Measurements from ENCODE around the gene TENT4B. TPM values are rescaled to one million over a fixed set of nuclear protein-coding genes. Genes with fewer than 3 reads are reported as not detected.

The TENT4B gene
- total RNA-seq (2021; ENCODE audit: unreplicated experiment) (16.9 TPM), Bru-seq, nascent RNA (percentile 67 among the genes with signal in this experiment), BruChase-seq, experiment 1, labeled RNA remaining after a 6-hour chase (percentile 70 among the genes with signal in this experiment), BruChase-seq, experiment 2, labeled RNA remaining after a 2-hour chase (percentile 73 among the genes with signal in this experiment)
- polyA plus RNA-seq (2012), result 5.7 and 6.7 TPM in 2 replicates
- long read RNA-seq, full-length matches to known transcripts, result 4 of 20 reads
- long read RNA-seq, partial matches to known transcripts, result 9 of 20 reads
- long read RNA-seq, other reads (novel, unspliced or antisense), result 7 of 20 reads

GRCh38 chr16:50152807-50153595, at the start of gene TENT4B:
TSS of gene TENT4B (plus strand) at chr16:50153306. CDS start at chr16:50153622, 316 bp downstream.
- TF ChIP-seq, protein P1, sequence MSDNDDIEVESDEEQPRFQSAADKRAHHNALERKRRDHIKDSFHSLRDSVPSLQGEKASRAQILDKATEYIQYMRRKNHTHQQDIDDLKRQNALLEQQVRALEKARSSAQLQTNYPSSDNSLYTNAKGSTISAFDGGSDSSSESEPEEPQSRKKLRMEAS (IDR thresholded peaks at IDR 0.05), result no peak; the same call in none of the 2 replicates
- peak; percentile 32 for TF ChIP-seq YY1 (IDR thresholded peaks at IDR 0.05; ENCODE audit: extremely low read depth, insufficient replicate concordance, low read depth, low read length)
- TF ChIP-seq SIN3A (IDR thresholded peaks at IDR 0.05; ENCODE audit: low read depth), result no peak; the same call in 1 of the 2 replicates
- no peak for TF ChIP-seq REST (IDR thresholded peaks at IDR 0.05; ENCODE audit: low read depth)
- TF ChIP-seq EZH2phosphoT487 (IDR thresholded peaks at IDR 0.05; ENCODE audit: borderline replicate concordance), result no peak
- peak; percentile 86 for TF ChIP-seq POLR2AphosphoS5 (IDR thresholded peaks at IDR 0.05; ENCODE audit: low read depth, low read length)
- TF ChIP-seq ZFX (IDR thresholded peaks at IDR 0.05), result peak; percentile 74
- TF ChIP-seq POLR2A (IDR thresholded peaks at IDR 0.05; ENCODE audit: borderline replicate concordance, extremely low read depth, insufficient read depth, insufficient read length), result peak; percentile 51
- TF ChIP-seq EZH2 (IDR thresholded peaks at IDR 0.05), result no peak
- no peak for TF ChIP-seq ZBTB33 (IDR thresholded peaks at IDR 0.05; ENCODE audit: extremely low read depth, insufficient replicate concordance, low read length)
- no peak for TF ChIP-seq TCF7L2 (IDR thresholded peaks at IDR 0.05; ENCODE audit: borderline replicate concordance, extremely low read depth, insufficient read depth, insufficient read length)
- TF ChIP-seq CBX3 (IDR thresholded peaks at IDR 0.05; ENCODE audit: low read depth), result no peak
- TF ChIP-seq SRF (IDR thresholded peaks at IDR 0.05; ENCODE audit: low read depth), result no peak
- H3K9me3 ChIP-seq (ENCODE audit: control insufficient read depth in 1 of 2, insufficient read depth in 1 of 2, low read depth in 1 of 2, low read length in 2 of 2), result no peaks in the 10 kb centered on the region
- H3K4me2 ChIP-seq (ENCODE audit: low read length), result peak within 1 kb of the TSS; percentile 98
- peaks cover 42% of the 10 kb centered on the region for H3K79me2 ChIP-seq (ENCODE audit: insufficient read depth, low read length)
- ATAC-seq (peak; percentile 86), DNase-seq (ENCODE audit: low read depth, low spot score) (peak; percentile 61)
- no peaks in the 10 kb centered on the region for H3K27me3 ChIP-seq (ENCODE audit: insufficient read depth, low read length)
- no peaks in the 10 kb centered on the region; a peak in 1 of 4 replicates for H3K36me3 ChIP-seq (ENCODE audit: control insufficient read depth in 1 of 2, insufficient read depth in 2 of 2, low read length in 2 of 2)
- peak within 1 kb of the TSS; percentile 77 for H3K27ac ChIP-seq (ENCODE audit: low read depth, low read length)
- H3K4me3 ChIP-seq (replicated peaks in 1 of 2; ENCODE audit: low read depth in 1 of 2, low read length in 2 of 2), result peak within 1 kb of the TSS; percentile 71 to 85
- ChIA-PET POLR2A (interaction anchor here (0.7 kb wide), 1 partner anchor 1788 kb away, joined by 3 read pairs; no protein-coding TSS in a partner anchor), CTCF (no interaction called here), RAD21 (ENCODE audit: low non-redundant PET in 1 of 2, low total read pairs in 2 of 2, uncharacterized antibody in 2 of 2, unreplicated experiment in 2 of 2) (no interaction called here)
- intact Hi-C loops (cut with micrococcal nuclease), result loop anchor here (2.0 kb wide), 1 partner anchor 86 kb away; no protein-coding TSS in a partner anchor
- no peaks in the 10 kb centered on the region for H3K9me2 ChIP-seq (ENCODE audit: insufficient read depth)
- peaks cover 15 to 25% of the 10 kb centered on the region in 2 experiments for H3K4me1 ChIP-seq (ENCODE audit: control insufficient read depth in 1 of 2, insufficient read depth in 2 of 2, low read length in 2 of 2)
- peak within 1 kb of the TSS; percentile 80 for H3K9ac ChIP-seq (ENCODE audit: low read length)
- no TSS peak for BruUV-seq (replicated peaks)
- H2AFZ ChIP-seq (ENCODE audit: low read depth, low read length, poor library complexity, severe bottlenecking), result peak within 1 kb of the TSS; percentile 94
- no peaks in the 10 kb centered on the region for H4K20me1 ChIP-seq (ENCODE audit: insufficient read depth)

Measured in HCT116 (cell line).